Measurements from ENCODE around the gene CS. TPM values are rescaled to one million over a fixed set of nuclear protein-coding genes. Genes with fewer than 3 reads are reported as not detected.
A peak's percentile ranks its signal among the peaks of the same experiment; 100 is the strongest.

The CS gene
- polyA plus RNA-seq, 1 experiment = 167 TPM

DNA sequence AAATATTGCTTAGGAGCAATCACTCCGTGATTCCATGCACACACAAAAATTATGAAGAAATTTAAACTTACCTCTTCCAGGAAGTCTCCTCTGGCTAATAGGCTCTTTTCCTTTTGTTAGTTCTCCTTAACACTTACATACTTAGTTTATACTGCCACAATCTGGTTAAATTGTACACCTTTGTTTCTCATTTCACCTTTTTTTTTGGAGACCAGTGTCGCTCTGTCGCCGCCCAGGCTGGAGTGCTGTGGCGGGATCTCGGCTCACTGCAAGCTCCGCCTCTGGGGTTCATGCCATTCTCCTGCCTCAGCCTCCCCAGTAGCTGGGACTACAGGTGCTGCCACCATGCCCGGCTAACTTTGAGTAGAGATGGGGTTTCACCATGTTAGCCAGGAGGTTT lies 39.8 kb downstream of the CS start:
- no peak for DNase-seq (ENCODE audit: low read depth, low spot score)
- ChIA-PET POLR2A (no interaction called here), CTCF (no interaction called here)
- no peak overlapping the region for H3K27ac ChIP-seq (ENCODE audit: low read depth, low read length)
- TF ChIP-seq, protein P1, sequence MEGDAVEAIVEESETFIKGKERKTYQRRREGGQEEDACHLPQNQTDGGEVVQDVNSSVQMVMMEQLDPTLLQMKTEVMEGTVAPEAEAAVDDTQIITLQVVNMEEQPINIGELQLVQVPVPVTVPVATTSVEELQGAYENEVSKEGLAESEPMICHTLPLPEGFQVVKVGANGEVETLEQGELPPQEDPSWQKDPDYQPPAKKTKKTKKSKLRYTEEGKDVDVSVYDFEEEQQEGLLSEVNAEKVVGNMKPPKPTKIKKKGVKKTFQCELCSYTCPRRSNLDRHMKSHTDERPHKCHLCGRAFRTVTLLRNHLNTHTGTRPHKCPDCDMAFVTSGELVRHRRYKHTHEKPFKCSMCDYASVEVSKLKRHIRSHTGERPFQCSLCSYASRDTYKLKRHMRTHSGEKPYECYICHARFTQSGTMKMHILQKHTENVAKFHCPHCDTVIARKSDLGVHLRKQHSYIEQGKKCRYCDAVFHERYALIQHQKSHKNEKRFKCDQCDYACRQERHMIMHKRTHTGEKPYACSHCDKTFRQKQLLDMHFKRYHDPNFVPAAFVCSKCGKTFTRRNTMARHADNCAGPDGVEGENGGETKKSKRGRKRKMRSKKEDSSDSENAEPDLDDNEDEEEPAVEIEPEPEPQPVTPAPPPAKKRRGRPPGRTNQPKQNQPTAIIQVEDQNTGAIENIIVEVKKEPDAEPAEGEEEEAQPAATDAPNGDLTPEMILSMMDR (IDR thresholded peaks at IDR 0.05; ENCODE audit: low read depth, low read length) = no peak
- H3K9me3 ChIP-seq (ENCODE audit: control insufficient read depth, insufficient read depth, low read length) = no peaks in the 10 kb centered on the region; the same call in 1 of the 2 replicates
- no peak overlapping the region for H3K4me3 ChIP-seq (ENCODE audit: low read depth, low read length)
- H3K27me3 ChIP-seq (ENCODE audit: control insufficient read depth, insufficient read depth, low read length) = no peaks in the 10 kb centered on the region

DNA sequence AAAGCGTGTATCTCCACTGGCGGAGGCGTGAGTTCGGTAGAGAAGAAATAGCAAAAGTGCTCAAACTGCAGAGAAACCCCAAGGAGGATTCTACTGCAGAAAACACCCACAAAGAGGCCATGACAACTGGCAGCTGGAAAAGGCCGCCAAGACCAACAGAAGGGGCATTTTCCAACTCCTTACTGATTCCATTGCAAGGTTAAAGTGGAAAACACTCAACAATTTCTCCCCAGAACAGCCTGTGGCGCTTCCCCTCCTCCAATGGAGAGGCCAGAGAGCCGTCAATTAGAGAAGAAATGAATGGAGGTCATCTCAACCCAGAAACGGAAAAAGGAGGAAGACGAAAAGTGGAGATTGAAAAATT lies 41.3 kb downstream of the CS start:
- Histone ChIP-seq H3K4me3 (ENCODE audit: low read depth, low read length) (peak overlapping the region; percentile 77), H3K9me3 (ENCODE audit: control insufficient read depth, insufficient read depth, low read length) (no peaks in the 10 kb centered on the region; the same call in 1 of the 2 replicates), H3K27ac (ENCODE audit: low read depth, low read length) (peak overlapping the region; percentile 73), H3K27me3 (ENCODE audit: control insufficient read depth, insufficient read depth, low read length) (no peaks in the 10 kb centered on the region)
- POLR2A ChIA-PET = interaction anchor here (1.1 to 1.8 kb wide), 4 partner anchors 8 to 191 kb away, joined by 3 to 14 read pairs (median 4); partner anchors contain the start of genes COQ10A, RNF41 and TIMELESS
- TF ChIP-seq, protein P1 (IDR thresholded peaks at IDR 0.05; ENCODE audit: low read depth, low read length) = no peak
- DNase-seq (ENCODE audit: low read depth, low spot score) = no peak
- CTCF ChIA-PET = interaction anchor here (0.7 to 4.0 kb wide), 8 partner anchors 8 to 377 kb away, joined by 3 to 23 read pairs (median 4); partner anchors contain the start of genes COQ10A, ESYT1 and RNF41

DNA sequence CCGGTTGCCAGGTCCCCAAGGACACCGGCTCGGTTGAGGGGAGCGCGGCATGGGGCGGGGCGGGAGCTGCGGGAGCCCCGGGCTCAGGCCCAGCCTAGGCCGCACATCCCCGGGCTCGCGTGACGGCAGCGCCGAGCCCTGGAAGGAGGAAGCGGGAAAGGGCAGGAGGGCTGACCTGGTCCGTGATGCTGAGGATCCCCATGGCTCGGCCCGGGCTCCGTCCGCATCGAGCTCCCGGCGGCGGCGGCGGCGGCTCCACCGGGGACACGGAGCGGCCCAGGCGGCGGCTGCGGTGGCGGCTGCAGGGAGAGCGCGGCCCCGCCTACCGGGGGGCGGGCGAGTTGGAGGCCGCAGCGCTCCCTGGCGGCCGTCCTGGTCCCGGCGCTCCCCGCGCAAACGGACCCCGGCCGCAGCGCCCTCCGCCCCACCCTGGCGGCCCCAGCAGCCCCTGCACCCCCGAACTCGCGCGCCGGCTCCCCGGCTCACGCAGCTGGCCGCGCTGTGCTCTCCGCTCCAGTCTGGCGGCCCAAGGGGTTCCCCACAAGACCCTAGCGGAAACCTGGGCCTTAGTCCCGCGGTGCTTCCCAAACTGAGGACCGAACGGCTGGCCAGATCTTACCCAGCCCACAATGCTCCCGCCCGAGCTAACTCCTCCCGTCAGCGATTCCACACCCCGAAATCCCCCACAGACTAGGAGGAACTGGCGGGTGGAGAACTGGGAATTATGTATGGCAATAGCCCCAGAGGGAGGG lies 41.9 kb downstream of the CS start, which contains the start of gene ANKRD52:
ANKRD52 (minus strand) TSS at position 317 of the 752 bp plus-strand sequence; CDS start at position 202, 115 bp downstream.
- TF ChIP-seq, protein P1 (IDR thresholded peaks at IDR 0.05; ENCODE audit: low read depth, low read length) = peak; percentile 44
- Histone ChIP-seq H3K9me3 (ENCODE audit: control insufficient read depth, insufficient read depth, low read length) (no peaks in the 10 kb centered on the region; the same call in 1 of the 2 replicates), H3K4me3 (ENCODE audit: low read depth, low read length) (peak within 1 kb of the TSS; percentile 77), H3K27me3 (ENCODE audit: control insufficient read depth, insufficient read depth, low read length) (no peaks in the 10 kb centered on the region), H3K27ac (ENCODE audit: low read depth, low read length) (peak within 1 kb of the TSS; percentile 73)
- peak; percentile 43 for DNase-seq (ENCODE audit: low read depth, low spot score)
- ChIA-PET CTCF (interaction anchor here (0.5 to 4.0 kb wide), 15 partner anchors 9 to 377 kb away, joined by 3 to 23 read pairs (median 3); partner anchors contain the start of genes COQ10A, ESYT1, RNF41 and SMARCC2), POLR2A (interaction anchor here (0.8 to 1.8 kb wide), 5 partner anchors 9 to 265 kb away, joined by 3 to 14 read pairs (median 4); partner anchors contain the start of genes COQ10A, RNF41 and TIMELESS)

DNA sequence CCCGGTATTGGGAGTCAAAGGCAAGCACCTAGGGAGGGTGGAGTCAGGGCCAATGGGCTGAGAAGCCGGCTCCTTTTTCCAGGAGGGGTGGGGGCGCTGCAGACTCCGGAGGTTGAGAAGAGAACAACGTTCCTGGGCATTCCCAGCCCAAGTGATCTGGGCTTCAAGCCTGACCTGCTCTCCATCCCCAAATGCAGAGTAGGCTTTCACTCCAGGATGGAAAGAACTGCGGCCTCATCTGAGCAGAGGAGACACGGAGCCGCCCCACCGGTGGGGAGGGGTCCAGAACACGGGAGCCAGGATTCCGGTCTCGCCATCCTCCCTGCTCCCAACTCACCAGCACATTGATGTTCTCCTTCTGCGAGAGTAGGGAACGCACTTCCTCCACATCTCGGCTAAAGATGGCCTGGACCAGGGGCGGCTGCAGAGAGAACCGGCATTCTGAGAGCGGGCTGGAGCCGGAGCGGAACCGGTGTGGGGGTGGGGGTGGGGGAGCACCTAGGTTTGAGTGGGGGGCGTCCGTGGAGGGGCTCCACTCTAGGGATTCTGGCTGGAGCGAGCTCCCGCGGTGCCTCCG lies 42.6 kb downstream of the CS start:
- DNase-seq (ENCODE audit: low read depth, low spot score) = no peak
- TF ChIP-seq, protein P1 (IDR thresholded peaks at IDR 0.05; ENCODE audit: low read depth, low read length) = no peak
- H3K27ac ChIP-seq (ENCODE audit: low read depth, low read length) = no peak overlapping the region
- ChIA-PET POLR2A (interaction anchor here (0.8 to 1.8 kb wide), 4 partner anchors 9 to 266 kb away, joined by 3 to 14 read pairs (median 4); partner anchors contain the start of genes COQ10A and RNF41), CTCF (interaction anchor here (0.5 to 4.0 kb wide), 13 partner anchors 8 to 203 kb away, joined by 3 to 23 read pairs (median 4); partner anchors contain the start of genes COQ10A, ESYT1, RNF41 and SMARCC2)
- H3K27me3 ChIP-seq (ENCODE audit: control insufficient read depth, insufficient read depth, low read length) = no peaks in the 10 kb centered on the region
- H3K4me3 ChIP-seq (ENCODE audit: low read depth, low read length) = peak overlapping the region; percentile 77
- H3K9me3 ChIP-seq (ENCODE audit: control insufficient read depth, insufficient read depth, low read length) = no peaks in the 10 kb centered on the region; the same call in 1 of the 2 replicates
